COR-L47 (cell line): ENCODE measurements around the gene PPP4C.
"Not testable (repeated sequence)": the region's sequence is repeated elsewhere in the genome, so short reads cannot be mapped to it uniquely, and the experiment has no call there.

ENCODE experiments used
- DNase-seq: peaks from one replicate; lab custom pipeline; 2025; lab: John Stamatoyannopoulos, UW

PPP4C gene

DNA sequence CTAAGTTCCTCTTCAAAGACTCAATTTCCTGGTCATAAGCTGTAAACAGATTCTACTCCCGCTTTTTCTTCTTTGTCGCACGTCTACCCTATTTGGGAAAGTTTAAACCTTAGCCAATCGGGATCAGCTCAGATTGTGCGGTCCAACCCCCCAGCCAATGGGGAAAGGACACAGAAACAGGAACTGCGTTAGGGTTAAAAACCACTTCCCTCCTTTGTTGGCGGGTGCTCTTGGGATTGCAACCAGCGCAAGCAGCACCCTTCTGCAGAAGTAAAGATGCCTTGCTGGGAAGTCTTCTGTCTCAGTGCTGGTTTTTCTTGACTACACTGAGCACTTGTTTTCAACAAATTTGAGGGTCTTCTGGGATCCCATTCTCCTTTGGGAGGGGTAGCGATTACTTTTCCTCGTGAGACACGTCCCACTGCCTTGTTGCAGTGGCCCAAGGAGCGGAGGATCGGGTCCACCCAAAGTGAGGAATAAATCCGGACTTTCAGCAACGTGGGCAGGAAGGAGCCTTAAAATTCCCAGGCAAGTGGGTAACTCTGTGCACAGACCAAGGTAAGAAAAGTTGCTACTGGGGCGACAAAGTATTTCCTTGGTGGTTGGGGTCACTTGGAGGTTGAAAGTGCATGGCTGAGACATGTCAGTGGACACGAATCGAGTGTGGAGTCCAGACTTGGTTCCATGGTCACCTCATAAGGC, 21.2 kb downstream of the PPP4C start:
- no peak for DNase-seq

DNA sequence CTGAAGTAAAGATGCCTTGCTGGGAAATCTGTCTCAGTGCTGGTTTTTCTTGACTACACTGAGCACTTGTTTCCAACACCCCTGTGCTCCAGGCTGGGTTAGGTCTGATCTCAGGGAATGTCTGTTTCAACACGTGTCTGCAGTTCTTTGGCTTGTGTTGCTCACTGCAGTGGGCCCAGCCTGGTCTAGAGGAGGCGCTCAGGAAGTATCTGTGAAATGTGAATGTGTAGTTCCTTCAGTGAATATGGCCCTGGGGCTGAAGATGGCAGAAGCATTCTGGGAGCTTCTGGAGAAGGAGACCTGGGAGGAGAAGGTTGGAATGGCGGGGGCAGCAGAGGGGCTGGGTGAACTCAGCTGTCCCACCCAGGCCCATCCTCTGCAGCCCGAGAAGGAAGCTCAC, 28.3 kb downstream of the PPP4C start:
- no peak for DNase-seq

DNA sequence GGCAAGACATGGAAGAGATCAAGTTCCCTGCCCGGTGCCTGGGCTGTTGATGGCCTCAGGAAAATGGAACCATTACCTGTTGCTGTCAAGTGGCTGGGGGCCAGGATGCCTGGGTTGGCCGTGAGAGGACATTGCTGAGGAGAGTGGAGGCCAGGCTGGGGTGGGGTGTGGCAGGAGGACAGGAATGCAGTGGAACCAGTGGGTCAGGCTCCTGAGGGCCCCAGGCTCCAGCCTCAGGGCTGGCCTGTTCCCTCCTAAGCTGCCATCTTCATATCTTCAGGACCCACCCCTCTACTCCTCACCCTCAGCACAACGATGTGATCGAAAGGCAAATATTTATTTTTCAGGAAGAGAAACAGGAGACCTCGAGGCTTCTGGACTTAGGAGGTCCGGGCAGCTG, 28.7 kb downstream of the PPP4C start:
- no peak for DNase-seq

DNA sequence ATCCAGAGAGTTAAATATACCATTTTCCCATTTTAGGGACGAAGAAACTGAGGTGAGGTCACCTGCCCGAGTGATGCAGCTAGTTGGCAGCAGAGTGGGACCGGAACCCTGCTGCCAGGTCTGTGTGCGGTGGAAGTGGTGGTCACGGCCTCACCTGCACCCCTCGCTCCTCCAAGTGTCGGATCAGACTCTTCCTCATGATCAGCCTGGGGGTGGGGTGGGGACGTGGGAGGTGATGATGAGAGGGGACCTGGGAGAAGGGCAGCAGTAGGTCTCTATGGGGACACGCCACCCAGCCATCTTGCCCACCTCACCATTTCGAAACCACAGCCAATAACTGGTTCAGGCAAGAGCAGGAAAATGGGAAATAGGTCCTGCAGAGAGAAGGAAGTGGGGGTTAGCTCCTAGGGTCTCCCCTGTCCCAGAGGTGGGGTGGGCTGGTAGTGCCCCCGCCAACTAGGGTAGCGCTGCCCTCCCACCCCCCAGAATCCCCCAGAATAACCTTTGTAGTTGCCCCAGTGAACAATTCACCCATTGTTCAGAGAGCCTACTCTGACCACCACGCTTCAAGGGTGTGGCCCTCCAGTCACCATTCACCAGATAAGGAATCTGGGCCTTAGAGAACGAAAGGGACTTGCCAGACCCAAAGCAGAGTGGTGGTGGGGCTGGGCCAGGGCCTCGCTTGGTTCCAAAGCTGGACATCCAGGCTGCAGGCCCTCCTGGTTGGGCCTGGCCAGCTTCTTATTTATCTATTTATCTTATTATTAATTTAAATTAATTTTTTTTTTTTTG, 32.5 kb downstream of the PPP4C start:
- DNase-seq, result no peak

DNA sequence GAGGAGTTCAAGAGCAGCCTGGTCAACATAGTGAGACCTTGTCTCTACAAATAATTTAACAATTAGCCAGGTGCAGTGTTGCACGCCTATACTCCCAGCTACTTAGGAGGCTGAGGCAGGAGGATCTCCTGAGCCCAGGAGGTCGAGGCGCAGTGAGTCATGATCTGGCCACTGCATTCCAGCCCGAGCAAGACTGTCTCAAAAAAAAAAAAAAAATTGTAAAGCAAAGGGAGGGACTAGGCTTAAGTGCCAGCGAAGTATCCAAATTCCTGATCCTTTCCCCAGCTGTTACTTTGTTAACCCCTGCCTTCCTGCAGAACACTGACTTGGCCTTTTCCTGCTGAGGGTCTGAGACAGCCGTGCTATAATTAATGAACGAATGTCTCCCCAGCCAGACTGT, 34.9 kb downstream of the PPP4C start:
- no peak for DNase-seq

DNA sequence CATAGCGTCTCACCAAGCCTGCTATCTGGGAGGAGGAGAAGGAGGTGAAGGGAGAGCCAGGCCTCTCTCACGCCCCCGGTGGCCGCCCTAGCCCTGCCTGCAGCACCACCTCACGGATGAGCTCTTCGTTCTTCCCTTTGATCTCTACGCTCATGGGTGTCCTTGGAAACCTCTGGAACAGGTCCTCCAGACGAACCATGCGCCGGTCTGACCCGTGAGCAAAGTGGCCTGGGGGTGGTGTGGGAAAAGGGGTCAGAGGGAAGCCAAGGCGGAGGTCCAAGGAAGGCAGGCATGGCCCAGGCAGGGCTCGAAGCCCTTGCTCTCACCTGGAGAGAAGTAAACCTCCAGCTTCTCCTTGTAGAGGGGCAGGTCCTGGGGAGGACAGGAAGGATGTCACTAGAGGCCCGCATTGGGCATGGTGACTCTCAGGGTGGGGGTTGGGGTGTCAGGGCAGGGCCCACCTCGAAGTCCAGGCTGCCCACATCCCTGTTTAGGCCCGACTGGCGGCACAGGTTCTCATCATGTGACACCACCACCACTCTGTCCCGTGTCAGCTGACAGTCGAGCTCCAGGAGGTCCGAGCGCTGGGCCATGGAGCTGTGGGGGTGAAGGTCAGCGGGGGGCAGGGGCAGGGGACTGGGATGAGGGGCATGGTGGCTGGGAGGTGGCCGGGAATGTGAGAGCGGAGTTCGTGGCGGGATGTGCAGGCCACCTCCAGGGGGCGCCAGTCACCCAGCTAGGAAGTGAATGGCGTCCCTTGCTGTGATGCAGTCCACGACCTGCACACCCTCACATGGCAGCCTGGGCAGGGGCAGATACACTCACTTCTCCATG, 36.6 kb downstream of the PPP4C start:
- peak; percentile 4 for DNase-seq

DNA sequence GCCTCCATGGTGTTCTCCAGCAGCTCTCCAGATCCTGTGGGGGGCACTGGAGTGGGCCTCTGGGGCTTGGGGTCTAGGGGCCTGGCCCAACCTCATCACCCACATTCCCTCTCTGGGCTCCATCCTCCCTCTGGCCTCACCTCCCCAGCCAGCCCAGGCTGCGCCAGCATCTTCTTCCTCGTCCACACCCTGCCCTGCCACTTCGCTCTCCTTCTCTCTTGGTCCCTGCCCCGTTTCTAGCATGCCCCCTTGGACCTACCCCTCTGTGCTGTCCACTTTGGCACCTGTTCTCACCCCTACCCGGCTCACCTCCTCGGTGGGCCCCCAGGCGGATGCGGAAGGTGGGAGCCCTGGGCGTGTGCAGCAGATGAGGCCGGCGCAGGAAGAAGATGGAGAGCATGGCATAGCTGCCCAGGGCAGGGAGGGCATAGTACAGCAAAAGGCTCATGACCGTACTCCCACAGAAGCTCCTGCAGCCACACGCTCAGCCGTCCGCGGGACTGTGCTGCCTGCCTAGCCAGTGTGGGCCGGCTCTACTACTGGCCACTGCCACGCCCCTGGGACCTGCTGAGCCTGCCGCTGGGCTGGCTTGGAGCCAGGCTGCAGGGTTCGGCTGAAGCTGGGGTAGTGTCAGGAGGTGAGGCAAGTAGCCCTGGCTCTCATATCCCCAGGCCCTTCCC, 37.4 kb downstream of the PPP4C start, which contains the start of gene GDPD3:
TSS of gene GDPD3 (minus strand) at position 507 of the 680 bp plus-strand sequence. CDS start at position 448, 59 bp downstream.
- DNase-seq, result no peak

DNA sequence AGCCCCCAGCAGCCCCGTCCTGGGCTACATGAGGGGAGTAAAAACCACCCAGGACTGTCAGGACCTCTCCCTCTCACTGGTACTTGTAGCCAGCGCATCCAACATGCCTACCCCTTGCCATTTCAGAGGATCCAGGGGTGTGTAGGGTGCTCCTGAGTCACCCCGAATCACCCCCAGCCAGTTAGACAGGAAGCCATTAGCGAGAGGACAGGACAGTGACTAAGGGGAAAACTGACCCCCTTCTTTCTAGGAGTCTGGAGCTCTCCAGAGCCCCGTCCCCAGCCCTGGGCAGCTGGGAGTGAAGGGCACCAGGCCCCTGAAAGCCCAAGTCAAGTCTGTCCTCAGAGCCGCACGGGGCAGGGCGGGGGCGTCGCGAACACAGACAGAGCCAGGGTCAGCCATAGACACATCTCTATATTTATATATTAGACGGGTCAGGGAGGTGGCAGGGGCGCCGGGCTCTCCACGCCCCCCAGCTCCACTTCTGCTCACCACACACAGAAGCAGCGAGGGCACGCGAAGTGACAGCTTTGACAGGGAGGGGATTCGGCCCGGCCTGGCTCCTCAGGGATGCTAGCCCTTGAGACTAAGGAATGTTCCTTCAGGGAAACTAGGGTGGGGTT, 38.0 kb downstream of the PPP4C start:
- no peak for DNase-seq

DNA sequence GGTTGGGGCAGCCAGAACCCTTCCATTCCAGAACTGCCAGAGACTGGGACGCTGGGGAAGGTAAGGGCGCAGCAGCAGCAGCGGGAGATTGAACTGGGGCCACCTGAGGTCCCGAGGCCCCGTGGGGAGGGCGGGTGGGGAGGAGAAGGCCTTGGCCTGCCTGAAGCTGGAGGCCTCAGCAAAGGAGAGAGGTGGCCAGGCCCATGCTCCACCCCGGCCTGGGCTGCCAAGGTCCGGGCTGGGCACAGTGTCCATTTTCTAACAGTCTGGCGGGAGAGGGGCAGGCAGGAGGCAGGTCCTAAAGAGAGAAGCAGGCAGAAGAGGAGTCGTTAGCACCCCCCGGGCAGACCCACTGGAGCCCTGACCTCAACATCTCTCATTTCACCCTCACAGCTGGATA, 38.6 kb downstream of the PPP4C start:
- DNase-seq, result no peak

DNA sequence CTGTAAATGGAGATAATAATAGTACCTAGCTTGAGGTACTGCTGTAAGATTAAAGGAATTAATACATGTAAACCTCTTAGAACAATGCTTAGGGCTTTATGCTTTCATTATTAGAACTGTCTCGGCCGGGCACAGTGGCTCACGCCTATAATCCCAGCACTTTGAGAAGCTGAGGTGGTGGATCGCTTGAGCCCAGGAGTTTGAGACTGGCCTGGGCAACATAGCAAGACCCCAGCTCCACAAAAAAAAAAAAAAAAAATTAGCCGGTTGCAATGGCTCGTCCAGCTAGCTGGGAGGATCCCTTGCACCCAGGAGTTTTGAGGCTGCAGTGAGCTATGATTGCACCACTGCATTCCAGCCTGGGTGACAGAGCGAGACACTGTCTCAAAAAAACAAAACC, 39.0 kb downstream of the PPP4C start:
- not testable (repeated sequence) for DNase-seq

DNA sequence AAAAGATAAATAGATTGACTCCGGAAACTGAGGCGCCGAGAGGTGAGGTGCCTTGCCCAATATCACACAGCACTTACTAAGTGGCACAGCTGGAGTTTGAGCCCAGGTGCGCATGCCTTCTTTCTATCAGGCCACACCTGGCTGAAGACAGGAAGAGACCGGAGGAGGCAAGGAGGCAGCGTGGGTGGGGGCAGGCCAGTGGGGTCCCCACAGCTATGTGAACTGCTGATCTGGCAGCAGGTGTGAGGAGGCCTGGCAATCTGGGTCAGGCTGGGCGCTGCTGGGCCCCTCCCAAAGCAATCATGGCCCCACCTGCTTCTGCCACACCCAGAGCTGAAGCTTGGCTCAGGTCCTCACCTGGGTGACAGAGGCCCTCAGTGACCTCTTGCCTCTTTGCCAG, 39.4 kb downstream of the PPP4C start:
- no peak for DNase-seq

DNA sequence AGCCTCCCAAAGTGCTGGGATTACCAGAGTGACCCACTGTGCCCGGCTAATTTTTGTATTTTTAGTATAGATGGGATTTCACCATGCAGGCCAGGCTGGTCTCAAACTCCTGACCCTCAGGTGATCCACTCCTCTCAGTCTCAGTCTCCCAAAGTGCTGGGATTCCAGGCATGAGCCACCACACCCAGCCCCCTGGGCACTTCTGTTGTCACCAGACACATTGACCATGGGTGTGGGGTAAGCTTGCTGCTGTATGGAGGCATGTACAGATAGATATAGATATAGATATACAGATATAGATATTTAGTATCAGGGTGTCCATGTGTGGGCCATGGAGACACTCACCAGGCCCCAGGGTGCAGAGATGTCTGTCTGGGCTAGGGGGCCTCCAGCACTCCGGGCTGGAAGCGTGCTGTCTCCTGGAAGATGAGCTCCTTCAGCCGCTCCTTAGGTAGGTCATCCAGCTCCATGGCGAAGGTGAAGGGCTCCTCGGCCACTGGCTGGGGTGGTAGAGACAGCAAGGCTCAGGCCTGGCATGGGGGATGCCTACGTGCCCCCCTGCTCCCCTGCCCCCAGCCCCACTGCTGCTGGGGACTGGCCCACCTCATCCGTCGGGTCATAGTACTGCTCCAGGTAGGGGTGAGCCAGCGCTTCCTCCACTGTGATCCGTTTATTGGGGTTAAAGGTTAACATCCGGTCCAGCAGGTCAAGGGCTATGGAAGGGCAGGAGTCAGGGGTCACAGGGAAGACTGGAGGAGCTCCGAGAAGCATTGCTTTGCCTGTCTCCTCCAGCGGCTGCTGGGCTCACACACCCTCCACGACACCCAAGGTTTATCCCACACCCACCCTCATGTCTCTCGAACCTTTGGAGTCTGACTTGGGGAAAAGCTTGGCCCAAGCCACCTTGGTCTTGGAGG, 40.8 kb downstream of the PPP4C start:
- no peak for DNase-seq

DNA sequence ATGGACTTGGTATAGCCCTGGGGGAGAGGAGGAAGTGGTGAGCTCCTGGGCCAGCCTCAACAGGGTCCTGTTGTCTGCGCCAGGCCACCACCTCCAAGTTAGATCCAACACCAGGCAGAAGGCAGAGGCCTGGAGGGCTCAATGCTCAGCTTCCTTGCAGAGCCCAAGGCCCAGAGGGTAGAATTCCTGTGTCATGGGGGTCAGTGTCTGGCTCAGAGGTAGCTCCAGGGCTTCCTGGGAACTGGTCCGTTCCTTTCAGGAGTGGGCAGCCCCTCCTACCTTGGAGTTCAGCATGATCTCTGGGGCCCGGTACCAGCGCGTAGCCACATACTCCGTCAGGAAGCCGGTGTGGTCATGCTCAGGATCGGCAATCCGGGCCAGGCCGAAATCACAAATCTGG, 42.0 kb downstream of the PPP4C start:
- no peak for DNase-seq

DNA sequence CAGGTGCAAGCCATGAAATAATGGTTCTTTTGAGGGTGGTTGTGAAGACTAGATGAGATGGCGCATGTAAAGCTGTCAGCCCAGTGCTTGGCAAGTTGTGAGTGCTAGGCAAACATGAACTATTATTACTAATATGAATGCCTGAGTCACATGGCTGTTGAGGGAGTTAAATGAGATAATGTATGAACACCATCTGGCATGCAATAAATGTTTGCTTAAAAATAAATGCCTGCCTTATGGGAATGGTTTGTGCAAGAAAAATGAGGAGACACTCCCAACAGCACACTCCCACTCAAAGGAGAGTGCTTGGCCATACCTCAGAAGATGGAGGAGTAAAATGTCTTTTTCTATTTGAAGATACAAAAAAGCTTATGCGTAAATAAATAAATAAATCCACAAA, 43.6 kb downstream of the PPP4C start:
- no peak for DNase-seq

DNA sequence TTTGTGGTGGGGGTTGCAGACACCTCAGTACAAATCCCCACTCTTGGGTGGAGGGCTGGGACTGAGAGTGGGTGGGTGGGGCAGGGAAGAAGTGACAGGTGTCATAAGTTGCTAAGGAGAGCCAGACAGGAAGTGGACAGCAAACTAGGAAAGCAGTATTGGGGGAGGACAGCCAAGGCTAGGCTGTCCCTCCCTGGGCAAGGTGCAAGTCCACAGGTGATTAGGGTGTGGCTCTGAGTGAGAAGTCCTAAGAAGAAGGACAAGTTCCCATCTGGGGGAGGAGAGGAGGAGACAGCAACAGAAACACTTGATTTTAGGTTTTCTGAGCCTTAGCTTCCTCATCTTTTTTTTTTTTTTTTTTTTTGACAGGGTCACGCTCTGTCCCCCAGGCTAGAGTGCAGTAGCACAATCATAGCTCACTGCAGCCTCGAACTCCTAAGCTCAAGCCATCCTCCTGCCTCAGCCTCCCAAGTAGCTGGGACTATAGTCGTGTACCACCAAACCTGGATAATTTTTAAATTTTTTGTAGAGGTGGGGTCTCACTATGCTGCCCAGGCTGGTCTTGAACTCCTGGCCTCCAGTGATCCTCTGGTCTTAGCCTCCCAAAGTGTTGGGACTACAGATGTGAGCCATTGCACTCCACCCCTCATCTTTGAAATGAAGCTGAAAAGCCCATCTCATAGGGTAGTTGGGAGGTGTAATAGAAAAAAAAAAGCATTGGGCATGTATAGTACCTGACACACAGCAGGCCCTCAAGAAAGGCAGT, 44.7 kb downstream of the PPP4C start:
- DNase-seq, result no peak

DNA sequence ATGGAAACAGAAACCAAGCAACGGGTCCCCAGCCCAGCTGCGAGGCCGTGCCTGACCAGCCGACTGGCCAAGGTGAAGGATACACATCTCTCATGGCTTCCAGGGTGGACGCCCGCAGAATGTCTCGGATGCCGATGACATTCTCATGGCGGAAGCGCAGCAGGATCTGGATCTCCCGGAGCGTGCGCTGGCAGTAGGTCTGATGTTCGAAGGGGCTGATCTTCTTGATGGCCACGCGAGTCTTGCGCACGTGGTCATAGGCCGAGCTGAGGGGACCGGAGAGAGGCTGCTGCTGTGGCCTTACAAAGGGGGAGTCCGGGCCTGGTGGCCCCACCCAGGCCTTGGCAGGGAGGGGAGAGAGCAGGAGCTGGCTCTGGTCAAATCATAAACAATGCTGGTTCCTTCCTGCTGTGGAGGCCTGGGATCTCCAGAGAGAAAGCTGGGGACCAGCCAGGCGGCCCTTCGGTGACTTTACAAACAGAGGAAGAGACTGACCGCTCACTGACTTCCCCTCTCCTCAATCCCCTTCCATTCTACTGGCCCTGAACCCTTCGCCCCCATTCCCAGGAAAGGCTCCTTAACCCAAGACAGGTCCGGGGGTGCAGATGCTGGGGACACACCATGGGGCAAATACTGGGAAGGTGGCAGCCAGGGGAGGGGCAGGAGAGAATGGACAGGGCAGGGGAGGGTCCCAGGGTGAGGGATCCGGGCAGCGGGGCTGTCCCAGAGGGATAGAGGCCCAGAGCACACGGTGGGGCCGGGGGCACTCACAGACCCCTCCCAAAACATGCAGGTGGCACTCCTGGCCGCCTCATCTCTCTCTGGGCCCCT, 46.2 kb downstream of the PPP4C start:
- DNase-seq, result no peak

DNA sequence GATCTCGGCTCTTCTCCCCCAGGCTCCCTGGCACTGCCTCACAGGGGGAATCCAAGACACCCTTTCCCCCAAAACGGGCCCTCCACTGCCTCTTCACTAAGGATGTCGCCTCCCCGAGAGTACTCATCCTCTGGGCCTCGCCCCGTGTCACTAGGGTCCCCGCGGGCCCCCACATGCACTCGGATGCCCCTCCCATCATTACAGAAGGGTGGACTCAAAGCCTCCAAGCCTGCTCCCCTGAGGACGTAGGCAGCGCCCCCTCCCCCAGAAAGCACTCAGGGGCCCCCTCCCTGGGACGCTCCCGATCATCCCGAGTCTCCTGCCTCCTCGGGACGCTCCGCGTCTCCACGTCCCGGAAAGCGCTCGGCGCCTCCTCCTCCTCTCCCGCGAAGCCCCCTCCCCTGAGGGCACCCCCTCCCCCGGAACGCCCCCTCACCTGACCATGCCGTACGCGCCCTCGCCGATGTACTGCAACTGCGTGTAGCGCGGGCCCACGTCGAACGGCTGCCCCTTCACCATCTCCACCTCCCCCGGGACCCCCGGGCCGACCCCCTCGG, 46.9 kb downstream of the PPP4C start:
- DNase-seq, result peak; percentile 50

DNA sequence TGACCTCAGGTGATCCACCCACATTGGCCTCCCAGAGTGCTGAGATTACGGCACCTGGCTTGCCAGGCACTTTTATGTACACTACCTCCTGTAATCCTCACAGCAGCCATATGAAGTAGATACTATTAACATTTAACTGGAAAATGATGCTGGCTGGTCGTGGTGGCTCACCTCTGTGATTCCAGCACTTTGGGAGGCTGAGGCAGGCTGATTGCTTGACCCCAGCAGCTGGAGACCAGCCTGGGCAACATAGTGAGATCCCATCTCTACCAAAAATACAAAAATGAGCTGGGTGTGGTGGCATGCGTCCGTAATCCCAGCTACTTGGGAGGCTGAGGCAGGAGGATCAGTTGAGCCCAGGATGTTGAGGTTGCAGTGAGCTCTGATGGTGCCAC, 49.2 kb downstream of the PPP4C start:
- DNase-seq, result no peak

DNA sequence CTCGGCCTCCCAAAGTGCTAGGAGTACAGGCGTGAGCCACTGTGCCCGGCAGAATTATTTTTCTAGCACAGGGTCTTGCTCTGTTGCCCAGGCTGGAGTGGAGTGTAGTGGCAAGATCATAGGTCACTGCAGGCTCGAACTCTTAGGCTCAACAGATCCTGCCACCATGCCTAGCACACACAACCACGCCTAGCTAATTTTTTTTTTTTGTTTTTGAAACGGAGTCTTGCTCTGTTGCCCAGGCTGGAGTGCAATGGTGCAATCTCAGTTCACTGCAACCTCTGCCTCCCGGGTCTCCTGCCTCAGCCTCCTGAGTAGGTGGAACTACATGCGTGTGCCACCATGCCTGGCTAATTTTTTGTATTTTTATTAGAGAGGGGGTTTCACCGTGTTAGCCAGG, 49.9 kb downstream of the PPP4C start:
- DNase-seq, result not testable (repeated sequence)
